NCI-H748 treated with DMSO at 0.1 percent for 48 hours (cell line): ENCODE results near the gene CBLL1.

Experiments
- DNase-seq: peaks from one replicate; lab custom pipeline; 2025; lab: John Stamatoyannopoulos, UW

CBLL1 gene

GRCh38 chr7:107810626-107811025 is 66.7 kb downstream of the CBLL1 start:
- no peak for DNase-seq
